ENCODE results near the gene ZNF688. TPM values are rescaled to one million over a fixed set of nuclear protein-coding genes. Genes with fewer than 3 reads are reported as not detected.

The ZNF688 gene
- total RNA-seq, 1 experiment from 2014 or later, result 3.6 TPM

GRCh38 chr16:30571445-30572322 lies at the start of gene ZNF688 (continued):
- TF ChIP-seq POLR2AphosphoS5 (IDR thresholded peaks at IDR 0.05; ENCODE audit: low read depth, low read length) (peak; percentile 46), ATF3 (IDR thresholded peaks at IDR 0.05) (no peak), FOSL1 (IDR thresholded peaks at IDR 0.05; ENCODE audit: low read depth) (no peak), ZFX (IDR thresholded peaks at IDR 0.05) (peak; percentile 83), YY1 (IDR thresholded peaks at IDR 0.05; ENCODE audit: extremely low read depth, insufficient replicate concordance, low read depth, low read length) (peak; percentile 98), POLR2A (IDR thresholded peaks at IDR 0.05; ENCODE audit: borderline replicate concordance, extremely low read depth, insufficient read depth, insufficient read length) (peak; percentile 47)

- no TSS peak for BruUV-seq (replicated peaks)
- H3K79me2 ChIP-seq (ENCODE audit: insufficient read depth, low read length), result no peaks in the 10 kb centered on the region
- H3K9me3 ChIP-seq (ENCODE audit: control insufficient read depth in 1 of 2, insufficient read depth in 1 of 2, low read depth in 1 of 2, low read length in 2 of 2), result peaks cover 0 to 9% of the 10 kb centered on the region in 2 experiments; a peak in 2 of 4 replicates
- no peak overlapping the region for H3K4me2 ChIP-seq (ENCODE audit: low read length)
- ChIA-PET POLR2A (interaction anchor here (0.6 kb wide), 1 partner anchor 16 kb away, joined by 6 read pairs; no protein-coding TSS in a partner anchor), CTCF (interaction anchor here (1.2 kb wide), 1 partner anchor 211 kb away, joined by 3 read pairs; no protein-coding TSS in a partner anchor), RAD21 (ENCODE audit: low non-redundant PET in 1 of 2, low total read pairs in 2 of 2, uncharacterized antibody in 2 of 2, unreplicated experiment in 2 of 2) (no interaction called here)
- no peak overlapping the region for H2AFZ ChIP-seq (ENCODE audit: low read depth, low read length, poor library complexity, severe bottlenecking)
- no peaks in the 10 kb centered on the region for H3K27me3 ChIP-seq (ENCODE audit: insufficient read depth, low read length)
- H3K9ac ChIP-seq (ENCODE audit: low read length), result no peak overlapping the region
- no peaks in the 10 kb centered on the region for H3K9me2 ChIP-seq (ENCODE audit: insufficient read depth)
- no peak for ATAC-seq
- DNase-seq (ENCODE audit: low read depth, low spot score), result no peak
- TF ChIP-seq CEBPB (IDR thresholded peaks at IDR 0.05; ENCODE audit: low read depth) (no peak), ZNF274 (IDR thresholded peaks at IDR 0.05; ENCODE audit: low read depth, low read length) (no peak), MAX (IDR thresholded peaks at IDR 0.05) (no peak), EZH2phosphoT487 (IDR thresholded peaks at IDR 0.05; ENCODE audit: borderline replicate concordance) (no peak), ZBTB33 (IDR thresholded peaks at IDR 0.05; ENCODE audit: extremely low read depth, insufficient replicate concordance, low read length) (no peak), CBX3 (IDR thresholded peaks at IDR 0.05; ENCODE audit: low read depth) (no peak), RAD21 (IDR thresholded peaks at IDR 0.05; ENCODE audit: low read depth) (no peak), POLR2AphosphoS5 (IDR thresholded peaks at IDR 0.05; ENCODE audit: low read depth, low read length) (no peak), YY1 (IDR thresholded peaks at IDR 0.05; ENCODE audit: extremely low read depth, insufficient replicate concordance, low read depth, low read length) (no peak), ZFX (IDR thresholded peaks at IDR 0.05) (no peak), FOSL1 (IDR thresholded peaks at IDR 0.05; ENCODE audit: low read depth) (no peak), SRF (IDR thresholded peaks at IDR 0.05; ENCODE audit: low read depth) (no peak), TCF7L2 (IDR thresholded peaks at IDR 0.05; ENCODE audit: borderline replicate concordance, extremely low read depth, insufficient read depth, insufficient read length) (no peak), JUND (IDR thresholded peaks at IDR 0.05) (no peak), EGR1 (IDR thresholded peaks at IDR 0.05; ENCODE audit: low read depth) (no peak)
- no peak overlapping the region for H3K27ac ChIP-seq (ENCODE audit: low read depth, low read length)
- intact Hi-C loops (cut with micrococcal nuclease), result no loop called here
- H3K36me3 ChIP-seq (ENCODE audit: control insufficient read depth in 1 of 2, insufficient read depth in 2 of 2, low read length in 2 of 2), result no peaks in the 10 kb centered on the region
- peaks cover 0 to 2% of the 10 kb centered on the region in 2 experiments; a peak in 1 of 4 replicates for H3K4me1 ChIP-seq (ENCODE audit: control insufficient read depth in 1 of 2, insufficient read depth in 2 of 2, low read length in 2 of 2)
- H3K4me3 ChIP-seq (replicated peaks in 1 of 2; ENCODE audit: low read depth in 1 of 2, low read length in 2 of 2), result no peak overlapping the region
- H4K20me1 ChIP-seq (ENCODE audit: insufficient read depth), result no peaks in the 10 kb centered on the region
Measured at GRCh38 chr16:30620169-30620568, 48.7 kb upstream of the ZNF688 start.

All from HCT116 (cell line).